HG03520 (cell line): ENCODE measurements around the gene PKDREJ.
A peak's percentile ranks its signal among the peaks of the same experiment; 100 is the strongest.
"Not testable (repeated sequence)": the region's sequence is repeated elsewhere in the genome, so short reads cannot be mapped to it uniquely, and the experiment has no call there.

Experiments
- ATAC-seq: cut with Tn5 transposase; IDR thresholded peaks from one replicate; pipeline ENCODE4 v1.9.1; 2021; ENCODE audit warnings: mild to moderate bottlenecking, moderate library complexity; ENCODE audit not compliant: unreplicated experiment

Gene PKDREJ

DNA sequence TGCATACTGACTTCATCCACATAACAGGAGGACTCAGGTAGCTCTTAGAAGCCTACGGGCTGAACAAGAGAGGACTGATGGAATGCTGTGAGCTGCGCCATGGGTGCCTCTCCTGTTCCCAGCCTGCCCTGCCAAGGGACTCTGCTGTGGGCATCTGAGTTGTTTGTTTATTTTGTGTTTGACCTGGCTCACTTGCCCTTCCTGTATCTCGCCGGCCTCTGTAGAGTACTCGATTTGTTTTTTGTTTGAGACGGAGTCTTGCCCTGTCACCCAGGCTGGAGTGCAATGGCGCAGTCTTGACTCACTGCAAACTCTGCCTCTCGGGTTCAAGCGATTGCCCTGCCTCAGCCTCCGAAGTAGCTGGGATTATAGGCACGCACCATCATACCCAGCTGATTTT is 6.4 kb upstream of the PKDREJ start:
- ATAC-seq = no peak

DNA sequence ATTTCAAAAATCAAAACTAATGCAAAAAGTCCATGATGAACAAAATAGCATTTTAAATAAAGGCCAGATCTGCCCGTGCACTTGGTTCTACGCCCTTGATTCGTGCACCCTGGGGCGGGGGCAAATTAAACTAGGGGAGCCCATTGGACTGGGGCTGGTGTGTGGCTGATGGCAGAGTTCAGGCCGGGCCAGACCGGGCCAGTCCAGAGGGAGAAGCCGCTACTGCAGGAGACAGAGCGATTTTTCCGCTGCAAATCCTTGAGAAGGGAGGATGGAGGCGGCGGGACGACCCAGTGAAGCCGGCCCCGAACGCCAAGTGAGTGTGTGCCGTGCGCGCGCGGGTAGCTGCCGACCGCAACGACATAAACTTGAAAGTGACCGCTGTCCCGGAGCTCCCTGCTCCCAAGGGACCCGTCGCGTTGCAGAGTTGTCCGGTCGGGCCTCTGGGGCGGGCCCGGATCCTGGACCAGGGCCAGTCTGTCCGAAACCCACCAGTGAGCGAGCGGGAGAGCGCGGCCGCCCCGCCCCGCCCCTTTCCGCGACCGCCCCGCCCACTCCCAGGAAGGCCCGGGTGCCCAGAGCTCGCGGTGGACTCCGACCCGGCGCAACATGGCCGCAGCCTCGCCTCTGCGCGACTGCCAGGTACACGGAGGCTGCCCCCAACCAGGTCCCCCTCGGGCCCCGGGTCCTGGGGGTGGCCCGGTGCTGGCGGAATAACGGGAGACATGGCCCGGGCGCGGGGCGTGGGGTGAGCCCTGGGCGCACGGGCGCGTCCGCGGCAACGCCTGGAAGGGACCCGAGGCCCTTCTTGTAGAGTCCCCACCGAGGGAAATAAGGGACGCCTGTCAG is 4.5 kb upstream of the PKDREJ start, which contains the start of gene TTC38:
Gene TTC38 (plus strand): TSS at position 578 of the 849 bp plus-strand sequence. CDS start 32 bp downstream, at position 610.
- ATAC-seq = peak; percentile 50

DNA sequence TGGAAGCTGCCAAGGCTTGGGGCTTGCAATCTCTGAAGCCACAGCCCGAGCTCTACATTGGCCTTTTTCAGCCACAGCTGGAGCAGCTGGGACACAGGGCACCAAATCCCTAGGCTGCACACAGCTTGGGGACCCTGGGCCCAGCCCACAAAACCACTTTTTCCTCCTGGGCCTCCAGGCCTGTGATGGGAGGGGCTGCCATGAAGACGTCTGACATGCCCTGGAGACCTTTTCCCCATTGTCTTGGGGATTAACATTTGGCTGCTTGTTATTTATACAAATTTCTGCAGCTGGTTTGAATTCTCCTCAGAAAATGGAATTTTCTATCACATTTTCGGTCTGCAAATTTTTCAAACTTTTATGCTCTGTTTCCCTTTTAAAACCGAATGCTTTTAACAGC is 2.5 kb upstream of the PKDREJ start:
- ATAC-seq = not testable (repeated sequence)

DNA sequence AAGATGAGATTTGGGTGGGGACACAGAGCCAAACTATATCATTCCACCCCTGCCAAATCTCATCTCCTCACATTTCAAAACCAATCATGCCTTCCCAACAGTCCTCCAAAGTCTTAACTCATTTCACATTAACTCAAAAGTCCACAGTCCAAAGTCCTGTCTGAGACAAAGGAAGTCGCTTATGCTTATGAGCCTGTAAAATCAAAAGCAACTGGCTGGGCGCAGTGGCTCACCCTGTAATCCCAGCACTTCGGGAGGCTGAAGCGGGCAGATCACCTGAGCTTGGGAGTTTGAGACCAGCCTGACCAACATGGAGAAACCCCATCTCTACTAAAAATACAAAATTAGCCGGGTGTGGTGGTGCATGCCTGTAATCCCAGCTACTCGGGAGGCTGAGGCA is 1.4 kb upstream of the PKDREJ start:
- not testable (repeated sequence) for ATAC-seq

DNA sequence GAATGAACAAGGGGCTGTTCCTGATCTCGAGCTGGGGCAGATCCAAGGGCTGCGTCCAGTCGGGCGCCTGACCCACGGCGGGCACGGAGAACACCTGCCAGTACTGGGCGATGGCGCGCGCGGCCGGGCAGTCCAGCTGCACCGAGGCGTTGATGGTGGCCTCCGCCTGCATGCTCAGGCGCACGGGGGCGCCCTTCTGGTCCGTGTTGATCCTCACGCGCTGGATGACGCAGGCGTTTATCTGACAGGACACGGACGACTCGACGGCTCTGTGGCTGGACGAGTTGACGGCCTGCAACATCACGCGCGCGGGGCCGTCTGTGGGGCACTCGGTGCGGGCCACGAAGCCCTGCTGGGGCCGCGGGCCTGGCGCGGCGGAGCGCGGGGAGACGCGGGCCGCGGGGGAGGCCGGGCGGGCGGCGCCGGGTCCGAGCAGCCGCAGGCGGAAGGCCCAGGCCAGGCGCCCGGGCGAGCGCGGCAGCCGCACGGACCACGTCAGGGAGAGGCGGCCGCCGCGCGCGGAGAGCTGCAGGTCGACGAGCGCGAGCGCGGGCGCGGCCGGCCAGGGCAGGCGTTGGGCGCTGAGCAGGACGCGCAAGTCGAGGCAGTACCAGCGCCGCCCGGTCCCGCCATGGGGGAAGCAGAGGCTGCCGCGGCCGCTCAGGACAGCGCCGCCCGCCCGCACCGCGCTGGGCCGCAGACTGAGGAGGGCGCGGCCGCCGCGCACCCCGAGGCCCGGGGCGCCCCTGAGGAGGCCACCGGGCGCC is 511 bp downstream of the PKDREJ start:
- no peak for ATAC-seq

DNA sequence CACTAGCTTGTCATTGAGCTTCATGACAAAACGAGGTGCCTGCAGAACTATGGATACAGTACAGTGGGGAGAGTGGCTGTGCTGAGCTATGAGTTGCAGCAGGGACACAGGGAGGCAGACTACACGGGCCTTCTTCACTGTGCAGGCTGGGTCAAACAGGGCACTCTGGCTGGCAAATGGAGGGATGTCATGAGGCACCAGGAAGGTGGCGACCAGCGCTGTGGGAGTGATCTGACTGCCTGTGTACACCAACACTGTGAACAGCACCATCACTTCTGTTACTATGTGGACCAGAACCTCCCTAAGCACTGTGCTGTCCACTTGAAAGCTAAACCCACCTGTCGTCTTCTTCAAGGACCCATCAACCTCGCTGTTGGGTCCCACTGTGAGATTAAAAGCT is 3.1 kb downstream of the PKDREJ start:
- ATAC-seq = no peak

DNA sequence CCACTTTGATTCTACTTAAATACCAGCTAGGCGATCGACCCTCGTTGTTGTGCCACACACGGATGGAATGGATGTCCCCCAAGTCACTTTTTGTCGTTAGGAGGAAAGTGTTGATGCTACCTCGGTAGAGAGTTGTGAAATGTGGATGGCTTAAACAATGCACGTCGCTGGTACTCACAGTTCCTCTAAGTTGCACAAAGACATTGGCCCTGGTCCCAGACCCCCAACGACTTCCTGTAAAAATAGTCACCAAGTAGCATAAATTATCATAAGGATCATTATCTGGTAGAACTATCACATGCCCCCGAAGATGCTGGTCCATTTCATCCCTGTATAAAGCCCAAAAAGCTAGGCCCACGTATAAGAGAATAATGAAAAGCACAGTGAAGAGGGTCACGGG is 3.8 kb downstream of the PKDREJ start:
- no peak for ATAC-seq

DNA sequence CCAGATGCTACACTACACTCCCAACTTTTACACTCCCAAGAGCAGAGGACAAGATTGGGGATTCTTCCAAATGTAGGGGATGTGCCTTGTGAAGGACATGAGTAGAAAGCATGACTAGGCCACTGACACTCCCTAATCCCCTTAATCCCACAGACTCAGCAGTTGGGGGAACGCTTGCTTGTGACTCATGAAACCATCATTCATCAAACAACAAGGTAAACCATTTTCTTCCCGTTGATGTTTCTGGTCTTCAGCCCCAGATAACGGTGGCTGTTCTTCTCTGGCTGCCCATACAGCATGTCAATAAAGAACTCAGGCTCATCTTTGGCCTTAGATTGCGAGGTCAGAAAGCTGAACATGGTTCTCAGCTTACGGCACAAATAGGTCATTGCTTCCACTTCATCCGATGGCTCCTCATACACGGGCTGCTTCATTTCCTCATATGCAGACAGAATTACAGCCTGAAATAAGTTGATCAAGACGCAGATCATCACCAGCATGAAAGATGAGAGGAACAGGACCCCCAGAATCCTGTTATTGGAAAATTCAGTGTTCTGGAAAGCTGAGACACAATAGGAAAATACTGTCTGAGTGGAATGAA is 6.7 kb downstream of the PKDREJ start:
- ATAC-seq = no peak

DNA sequence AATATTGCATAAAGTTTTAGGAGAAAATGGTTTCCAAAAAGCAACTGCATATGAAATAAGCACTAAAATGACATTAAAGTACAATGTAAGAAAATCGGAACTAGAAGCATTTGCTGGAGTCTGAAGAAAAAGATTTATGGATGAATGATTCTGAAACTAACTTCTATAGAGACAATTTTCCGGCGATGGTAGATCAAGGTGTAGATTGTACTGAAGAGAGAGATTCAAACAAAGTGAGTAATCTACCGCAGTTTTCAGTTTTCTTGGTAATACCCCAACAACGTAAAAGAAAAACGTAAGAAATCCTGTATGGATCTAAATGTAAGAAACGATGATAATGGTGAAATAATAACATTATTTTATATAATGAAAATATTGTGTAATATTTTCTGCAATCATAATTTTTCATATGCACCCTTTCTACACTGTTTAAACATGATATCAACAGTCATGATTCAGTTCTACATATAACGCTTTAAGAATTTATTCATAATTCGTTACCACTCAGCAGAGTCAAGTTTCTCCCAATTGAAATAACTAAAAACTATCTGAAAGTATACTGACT is 11.2 kb downstream of the PKDREJ start:
- ATAC-seq = no peak

DNA sequence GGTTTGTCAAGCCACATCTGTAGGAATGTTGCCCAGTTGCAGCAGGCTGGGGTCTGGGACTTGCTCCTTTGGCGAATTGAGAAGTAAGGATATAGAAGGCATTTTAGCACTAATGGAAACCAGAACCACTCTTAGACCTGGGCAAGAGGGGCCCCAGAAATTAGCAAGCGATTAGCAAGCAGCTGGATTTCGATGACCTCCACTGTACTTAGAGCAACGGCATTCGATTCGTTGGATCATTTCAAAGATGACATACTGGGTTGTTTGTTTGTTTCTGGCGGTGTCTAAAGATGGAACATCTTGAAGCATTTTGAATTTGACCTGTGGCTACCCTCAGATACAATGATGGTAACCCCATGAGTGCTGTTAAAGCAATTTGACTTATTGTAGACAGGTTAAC is 11.9 kb downstream of the PKDREJ start:
- ATAC-seq = no peak

DNA sequence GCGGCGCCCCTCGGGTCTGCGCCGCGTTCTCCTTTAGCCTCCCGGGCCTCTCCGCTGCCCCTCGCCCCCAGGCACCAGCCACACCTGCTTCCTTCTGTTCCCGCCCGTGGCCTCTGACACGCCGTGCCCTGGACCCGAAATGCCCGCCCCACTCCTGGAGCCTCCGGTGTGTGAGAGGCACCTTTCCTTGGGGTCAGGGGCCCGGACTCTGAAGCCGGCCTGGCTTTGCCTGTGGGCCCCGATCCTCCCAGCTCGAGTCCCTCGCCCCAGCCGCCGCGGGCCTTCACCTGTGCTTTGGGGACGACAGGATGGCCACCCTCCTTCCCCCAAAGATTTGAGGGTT is 12.4 kb downstream of the PKDREJ start:
- no peak for ATAC-seq

DNA sequence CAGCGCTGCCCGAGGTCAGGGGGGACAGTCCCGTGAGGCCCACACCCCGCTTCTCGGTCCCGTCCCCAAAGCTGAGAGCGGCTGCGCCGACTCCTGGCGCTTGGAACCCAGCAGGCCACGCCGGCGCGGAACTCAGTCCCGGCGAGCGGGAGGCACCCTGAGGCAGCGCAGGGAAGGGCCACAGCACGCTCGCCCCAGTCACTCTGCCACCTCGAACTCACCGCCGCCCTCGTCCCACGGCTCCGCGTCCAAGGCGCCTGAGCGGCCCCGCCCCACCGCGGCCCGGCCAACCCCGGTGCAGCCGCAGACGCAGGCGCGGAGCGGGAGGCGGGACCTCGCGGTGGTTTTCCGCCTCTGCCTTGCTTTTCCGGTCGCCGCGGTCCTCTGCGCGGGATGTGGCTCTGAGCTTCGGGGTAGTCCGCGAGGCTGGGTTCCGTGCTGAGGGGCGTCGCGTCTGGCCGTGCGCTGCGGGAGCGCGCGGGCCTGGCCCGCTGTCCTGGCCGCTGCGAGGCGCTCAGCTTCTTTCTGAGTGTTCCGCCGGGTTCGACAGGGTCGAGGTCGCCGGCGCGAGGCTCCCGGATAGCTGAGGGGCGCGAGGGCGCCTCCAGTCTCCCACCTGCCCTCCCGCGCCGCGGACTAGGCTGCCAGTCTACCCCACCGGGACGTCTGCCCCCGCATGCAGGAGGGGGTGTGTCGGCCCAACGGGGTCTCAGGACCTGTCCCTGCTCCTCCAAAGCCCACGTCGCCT is 12.9 kb downstream of the PKDREJ start, which contains the start of gene CDPF1:
Gene CDPF1 (minus strand): TSS at position 259 of the 748 bp plus-strand sequence. CDS start 2,009 bp downstream, outside the sequence.
- peak; percentile 71 for ATAC-seq

DNA sequence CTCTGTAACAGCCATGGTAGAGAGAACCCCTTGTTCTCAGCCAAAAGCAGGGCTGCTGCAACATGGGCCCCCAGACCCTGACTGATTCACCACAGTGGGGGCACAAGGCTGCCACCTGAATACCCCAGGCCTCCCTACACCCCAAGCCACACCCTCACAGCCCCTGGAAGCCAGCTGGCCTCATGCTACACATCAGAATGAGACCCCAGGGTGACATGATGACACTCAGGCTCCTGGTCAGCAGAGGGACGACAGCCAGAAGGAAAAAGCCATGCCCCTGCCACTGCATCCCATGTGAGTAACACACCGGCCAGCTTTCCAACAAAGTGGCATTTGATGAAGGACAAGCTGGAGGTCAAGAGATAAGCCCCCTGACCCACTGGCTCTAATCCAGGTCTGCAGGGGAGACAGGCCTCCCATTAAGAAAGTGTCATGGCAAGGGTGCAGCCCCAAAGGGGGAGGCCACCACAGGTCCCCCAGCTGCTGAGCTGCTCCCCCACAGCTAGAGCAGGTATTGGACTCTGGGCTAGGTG is 15.6 kb downstream of the PKDREJ start:
- no peak for ATAC-seq

DNA sequence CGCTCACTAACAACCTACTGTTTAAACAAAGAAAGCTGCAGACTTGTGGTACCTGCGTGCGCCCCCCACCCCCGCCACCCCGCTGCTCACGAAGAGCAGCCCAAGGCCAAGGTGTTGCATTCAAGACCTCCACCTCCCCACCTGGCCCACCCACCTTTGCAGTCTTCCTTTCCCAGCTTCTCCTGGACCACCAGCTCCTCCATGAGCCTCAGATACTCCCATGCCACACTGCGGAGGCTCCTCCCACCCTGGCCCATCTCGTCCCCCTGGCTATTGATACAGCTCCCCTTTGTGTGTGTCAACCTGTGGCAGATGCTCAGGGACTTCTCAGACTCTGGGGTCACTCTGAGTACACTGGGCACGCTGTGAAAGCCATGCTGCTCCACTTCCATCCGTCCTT is 17.0 kb downstream of the PKDREJ start:
- no peak for ATAC-seq

DNA sequence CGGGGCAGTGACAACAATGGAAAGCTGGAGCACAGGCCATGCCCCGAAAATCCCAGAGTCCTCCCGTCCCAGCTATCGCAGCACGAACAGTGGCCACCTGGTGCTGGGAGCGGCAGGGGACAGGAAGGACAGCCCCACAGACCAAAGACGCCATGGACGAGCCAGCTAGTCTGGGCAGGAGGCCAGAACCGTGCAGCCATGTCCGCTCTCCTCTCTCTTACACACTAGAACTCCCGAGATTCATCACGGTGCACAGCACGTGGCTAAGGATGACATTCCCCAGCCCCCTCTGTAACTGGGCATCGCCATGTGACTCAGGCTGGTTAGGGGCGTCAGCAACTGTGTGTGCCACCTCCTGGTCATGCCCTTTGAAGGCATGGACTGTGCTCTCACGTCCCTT is 17.6 kb downstream of the PKDREJ start:
- no peak for ATAC-seq

DNA sequence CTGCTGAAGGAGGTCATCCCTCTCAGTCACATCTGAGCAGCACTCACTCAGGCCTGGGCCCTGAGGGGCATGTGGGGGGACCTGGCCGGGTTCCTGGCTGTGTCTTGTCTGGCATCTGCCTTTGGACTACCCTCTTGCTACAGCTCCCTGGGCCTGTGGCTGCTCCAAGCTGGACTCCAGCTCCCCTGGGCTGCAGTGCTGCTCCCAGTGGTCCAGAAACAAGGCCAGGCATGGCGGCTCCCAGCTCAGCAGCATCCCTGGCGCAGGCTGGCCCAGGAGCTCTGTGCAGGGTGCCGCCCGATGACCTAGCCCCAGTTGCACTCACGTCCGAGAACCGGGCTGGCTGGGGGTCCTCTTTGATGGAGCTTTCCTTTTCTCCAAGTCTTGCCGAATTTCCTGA is 18.4 kb downstream of the PKDREJ start:
- ATAC-seq = no peak

DNA sequence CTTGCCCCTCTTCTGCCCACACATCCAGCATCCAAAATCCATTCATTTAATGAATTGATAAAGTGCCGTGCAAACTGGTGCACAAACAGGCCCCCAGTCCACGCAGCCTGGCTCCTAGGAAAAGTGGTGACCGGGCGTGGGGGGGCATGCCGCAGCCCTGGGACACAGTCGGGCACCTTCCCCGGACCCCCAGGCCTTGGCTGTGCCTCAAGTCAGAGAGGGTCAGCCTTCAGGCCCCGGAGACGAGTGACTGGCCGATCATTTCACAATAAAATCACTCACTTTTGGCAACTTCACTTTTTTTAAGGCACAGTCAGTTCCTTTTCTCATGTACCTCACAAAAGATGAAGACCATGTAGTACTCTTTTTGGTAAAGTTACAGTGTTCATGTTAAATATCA is 21.1 kb downstream of the PKDREJ start:
- ATAC-seq = no peak

DNA sequence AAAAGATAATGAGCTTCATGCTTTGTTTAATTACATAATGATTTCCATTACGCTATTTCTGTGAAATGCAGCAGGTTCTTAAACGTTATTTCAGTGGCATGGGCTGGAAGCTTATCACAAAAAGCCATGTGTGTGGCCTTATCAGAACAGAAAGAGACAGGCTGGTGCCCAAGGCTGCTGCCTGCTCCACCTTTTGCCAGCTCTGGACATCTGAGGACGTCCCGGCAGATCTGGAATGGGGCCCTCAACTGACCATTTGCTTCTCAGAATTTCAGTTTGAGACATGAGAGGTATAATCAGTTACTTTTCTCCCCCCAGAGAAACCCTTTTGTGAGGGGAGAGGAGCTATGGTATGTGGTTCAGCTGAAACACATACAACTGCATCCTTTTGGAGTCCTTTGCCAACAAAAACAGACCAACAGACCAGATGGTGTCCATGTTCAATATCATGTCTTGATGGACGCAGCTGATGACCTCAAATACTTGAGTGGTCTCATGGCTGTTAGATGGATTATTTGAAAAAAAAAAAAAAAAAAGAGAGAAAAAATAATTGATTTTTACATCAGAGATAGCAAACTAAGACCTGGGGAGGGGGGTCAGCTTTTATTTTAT is 21.6 kb downstream of the PKDREJ start:
- ATAC-seq = no peak

DNA sequence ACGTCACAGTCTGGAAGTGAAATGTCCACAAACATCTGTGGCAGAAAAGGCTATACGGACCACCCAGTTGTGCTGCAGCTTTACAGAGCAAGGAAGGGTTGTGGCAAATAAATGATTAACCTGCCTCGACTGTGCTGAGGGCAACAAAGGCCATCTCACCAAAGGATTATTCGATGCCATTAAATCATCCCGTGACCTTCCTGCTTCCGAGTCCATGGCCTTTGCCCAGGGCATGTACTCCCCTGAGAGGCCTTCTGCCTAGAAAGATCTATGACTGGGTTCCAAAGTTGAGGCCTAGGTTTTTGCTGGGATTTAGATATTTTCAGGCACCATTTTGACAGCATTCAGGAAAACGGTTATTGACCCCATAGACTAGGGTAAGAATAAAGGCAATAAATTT is 22.2 kb downstream of the PKDREJ start:
- no peak for ATAC-seq

DNA sequence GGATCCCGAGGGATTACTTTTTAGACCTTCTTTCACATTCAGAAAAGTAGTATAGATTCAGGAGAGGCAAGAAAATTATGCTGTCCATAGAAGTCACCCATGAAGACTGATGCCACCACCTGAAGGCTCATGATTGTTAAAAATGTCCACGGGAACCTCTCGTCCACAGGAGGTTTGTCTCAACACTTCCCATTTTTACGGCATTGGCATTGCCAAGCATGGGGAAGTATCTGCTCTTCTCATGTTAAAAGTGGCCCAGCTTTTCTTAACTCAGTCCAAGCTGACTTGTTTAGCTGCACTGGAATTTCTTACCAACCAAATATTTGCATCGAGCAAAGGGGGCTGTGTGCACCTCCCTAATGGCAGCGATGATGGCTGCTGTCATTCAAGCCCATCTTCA is 22.6 kb downstream of the PKDREJ start:
- no peak for ATAC-seq
